ENCODE results near the gene NQO2. TPM values are rescaled to one million over a fixed set of nuclear protein-coding genes. Genes with fewer than 3 reads are reported as not detected.

Gene NQO2
- total and polyA plus RNA-seq, 2 of the 13 experiments (the other 11 are each of a cell fraction or from before 2014, with no cell fraction given): 32.2 to 56.5 TPM

DNA sequence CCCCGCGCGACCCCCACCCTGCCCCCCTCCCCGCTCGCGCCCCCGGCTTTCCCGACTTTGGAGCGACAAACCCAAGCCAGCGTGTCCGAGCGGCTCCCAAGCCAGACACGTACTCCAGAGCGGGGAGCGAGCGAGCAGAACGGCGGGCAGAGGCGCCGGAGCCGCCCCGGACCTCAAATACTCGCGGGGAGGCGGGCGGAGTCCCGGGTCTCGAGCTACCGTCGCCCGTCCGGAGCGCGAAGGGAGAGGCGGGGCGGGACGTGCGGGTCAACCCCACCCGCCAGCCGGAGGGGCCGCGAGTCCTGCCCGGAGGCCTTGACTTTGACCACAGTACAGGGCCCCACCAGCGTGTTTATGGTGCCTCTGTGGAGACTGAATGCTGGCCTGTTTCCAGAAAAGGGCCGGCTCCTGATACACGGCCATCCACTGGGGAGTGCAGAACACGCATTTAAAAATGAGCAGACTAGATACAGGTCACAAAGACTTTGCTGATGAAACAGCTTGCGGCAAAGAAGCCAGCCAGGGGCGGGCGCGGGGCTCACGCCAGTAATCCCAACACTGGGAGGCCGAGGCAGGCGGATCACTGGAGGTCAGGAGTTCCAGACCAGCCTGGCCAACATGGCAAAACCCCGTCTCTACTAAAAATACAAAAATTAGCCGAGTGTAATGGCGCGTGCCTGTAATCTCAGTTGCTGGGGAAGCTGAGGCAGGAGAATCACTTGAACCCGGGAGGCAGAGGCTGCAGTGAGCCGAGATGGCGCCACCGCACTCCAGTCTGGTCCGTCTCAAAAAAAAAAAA lies 28.1 kb upstream of the NQO2 start, which contains the start of gene SERPINB6 (continued):
- TF ChIP-seq KDM5B (CRISPR knock-in tag; IDR thresholded peaks at IDR 0.05; ENCODE audit: borderline replicate concordance) (peak; percentile 88), ASH2L (IDR thresholded peaks at IDR 0.05; ENCODE audit: insufficient read length, low read depth, low read length) (peak; percentile 35), KDM5A (IDR thresholded peaks at IDR 0.05; ENCODE audit: borderline replicate concordance, low read length) (no peak), NRL (CRISPR knock-in tag; IDR thresholded peaks at IDR 0.05; ENCODE audit: borderline replicate concordance) (peak; percentile 81; the same call in 1 of the 2 replicates), SALL1 (CRISPR knock-in tag; IDR thresholded peaks at IDR 0.05) (peak; percentile 86), ZNF263 (CRISPR knock-in tag; IDR thresholded peaks at IDR 0.05) (peak; percentile 35), ZNF839 (CRISPR knock-in tag; IDR thresholded peaks at IDR 0.05; ENCODE audit: borderline replicate concordance) (no peak), ZNF577 (CRISPR knock-in tag; IDR thresholded peaks at IDR 0.05; ENCODE audit: borderline replicate concordance, low read depth) (no peak; the same call in 1 of the 2 replicates), ZNF780A (CRISPR knock-in tag; IDR thresholded peaks at IDR 0.05) (0 out of 2 replicates have a peak, but pooled peaks have one; percentile 40), HCFC1 (IDR thresholded peaks at IDR 0.05; ENCODE audit: low read depth, low read length) (0 out of 2 replicates have a peak, but pooled peaks have one; percentile 5), ZSCAN9 (CRISPR knock-in tag; IDR thresholded peaks at IDR 0.05; ENCODE audit: borderline replicate concordance) (peak; percentile 63; the same call in 1 of the 2 replicates), CBX5 (CRISPR knock-in tag; IDR thresholded peaks at IDR 0.05; ENCODE audit: borderline replicate concordance) (no peak; the same call in 1 of the 2 replicates), ZNF557 (CRISPR knock-in tag; IDR thresholded peaks at IDR 0.05) (no peak), ZNF552 (CRISPR knock-in tag; IDR thresholded peaks at IDR 0.05; ENCODE audit: borderline replicate concordance) (no peak; the same call in 1 of the 2 replicates), CBFB (CRISPR knock-in tag; IDR thresholded peaks at IDR 0.05) (no peak; the same call in 1 of the 2 replicates), ZBTB20 (CRISPR knock-in tag; IDR thresholded peaks at IDR 0.05; ENCODE audit: borderline replicate concordance, low read depth) (no peak), HMG20B (CRISPR knock-in tag; conservative IDR thresholded peaks at IDR 0.05) (no peak), ARNT2 (CRISPR knock-in tag; IDR thresholded peaks at IDR 0.05; ENCODE audit: low read depth) (no peak), EEA1 (CRISPR knock-in tag; IDR thresholded peaks at IDR 0.05; ENCODE audit: borderline replicate concordance) (peak; percentile 88), ZNF878 (CRISPR knock-in tag; IDR thresholded peaks at IDR 0.05) (no peak), KLF6 (CRISPR knock-in tag; IDR thresholded peaks at IDR 0.05) (0 out of 2 replicates have a peak, but pooled peaks have one; percentile 57)
- TF ChIP-seq, protein P1, sequence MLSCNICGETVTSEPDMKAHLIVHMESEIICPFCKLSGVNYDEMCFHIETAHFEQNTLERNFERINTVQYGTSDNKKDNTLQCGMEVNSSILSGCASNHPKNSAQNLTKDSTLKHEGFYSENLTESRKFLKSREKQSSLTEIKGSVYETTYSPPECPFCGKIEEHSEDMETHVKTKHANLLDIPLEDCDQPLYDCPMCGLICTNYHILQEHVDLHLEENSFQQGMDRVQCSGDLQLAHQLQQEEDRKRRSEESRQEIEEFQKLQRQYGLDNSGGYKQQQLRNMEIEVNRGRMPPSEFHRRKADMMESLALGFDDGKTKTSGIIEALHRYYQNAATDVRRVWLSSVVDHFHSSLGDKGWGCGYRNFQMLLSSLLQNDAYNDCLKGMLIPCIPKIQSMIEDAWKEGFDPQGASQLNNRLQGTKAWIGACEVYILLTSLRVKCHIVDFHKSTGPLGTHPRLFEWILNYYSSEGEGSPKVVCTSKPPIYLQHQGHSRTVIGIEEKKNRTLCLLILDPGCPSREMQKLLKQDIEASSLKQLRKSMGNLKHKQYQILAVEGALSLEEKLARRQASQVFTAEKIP (CRISPR knock-in tag; IDR thresholded peaks at IDR 0.05; ENCODE audit: borderline replicate concordance): no peak
- TF ChIP-seq, protein P2, sequence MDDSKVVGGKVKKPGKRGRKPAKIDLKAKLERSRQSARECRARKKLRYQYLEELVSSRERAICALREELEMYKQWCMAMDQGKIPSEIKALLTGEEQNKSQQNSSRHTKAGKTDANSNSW (CRISPR knock-in tag; IDR thresholded peaks at IDR 0.05; ENCODE audit: borderline replicate concordance): no peak
- TF ChIP-seq, protein P3, sequence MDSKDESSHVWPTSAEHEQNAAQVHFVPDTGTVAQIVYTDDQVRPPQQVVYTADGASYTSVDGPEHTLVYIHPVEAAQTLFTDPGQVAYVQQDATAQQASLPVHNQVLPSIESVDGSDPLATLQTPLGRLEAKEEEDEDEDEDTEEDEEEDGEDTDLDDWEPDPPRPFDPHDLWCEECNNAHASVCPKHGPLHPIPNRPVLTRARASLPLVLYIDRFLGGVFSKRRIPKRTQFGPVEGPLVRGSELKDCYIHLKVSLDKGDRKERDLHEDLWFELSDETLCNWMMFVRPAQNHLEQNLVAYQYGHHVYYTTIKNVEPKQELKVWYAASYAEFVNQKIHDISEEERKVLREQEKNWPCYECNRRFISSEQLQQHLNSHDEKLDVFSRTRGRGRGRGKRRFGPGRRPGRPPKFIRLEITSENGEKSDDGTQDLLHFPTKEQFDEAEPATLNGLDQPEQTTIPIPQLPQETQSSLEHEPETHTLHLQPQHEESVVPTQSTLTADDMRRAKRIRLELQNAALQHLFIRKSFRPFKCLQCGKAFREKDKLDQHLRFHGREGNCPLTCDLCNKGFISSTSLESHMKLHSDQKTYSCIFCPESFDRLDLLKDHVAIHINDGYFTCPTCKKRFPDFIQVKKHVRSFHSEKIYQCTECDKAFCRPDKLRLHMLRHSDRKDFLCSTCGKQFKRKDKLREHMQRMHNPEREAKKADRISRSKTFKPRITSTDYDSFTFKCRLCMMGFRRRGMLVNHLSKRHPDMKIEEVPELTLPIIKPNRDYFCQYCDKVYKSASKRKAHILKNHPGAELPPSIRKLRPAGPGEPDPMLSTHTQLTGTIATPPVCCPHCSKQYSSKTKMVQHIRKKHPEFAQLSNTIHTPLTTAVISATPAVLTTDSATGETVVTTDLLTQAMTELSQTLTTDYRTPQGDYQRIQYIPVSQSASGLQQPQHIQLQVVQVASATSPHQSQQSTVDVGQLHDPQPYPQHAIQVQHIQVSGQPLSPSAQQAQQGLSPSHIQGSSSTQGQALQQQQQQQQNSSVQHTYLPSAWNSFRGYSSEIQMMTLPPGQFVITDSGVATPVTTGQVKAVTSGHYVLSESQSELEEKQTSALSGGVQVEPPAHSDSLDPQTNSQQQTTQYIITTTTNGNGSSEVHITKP (CRISPR knock-in tag; IDR thresholded peaks at IDR 0.05; ENCODE audit: low read depth): peak; percentile 70; the same call in 1 of the 2 replicates
